Limb (tissue), 2 donors: ENCODE results near the gene RNF144A.

Experiments used
- DNase-seq, 2 donors: peaks; one replicate each; pipeline ENCODE4 v3.0.0-alpha.2; 2016; ENCODE audit errors: extremely low spot score in 2 of 2

RNF144A gene

DNA sequence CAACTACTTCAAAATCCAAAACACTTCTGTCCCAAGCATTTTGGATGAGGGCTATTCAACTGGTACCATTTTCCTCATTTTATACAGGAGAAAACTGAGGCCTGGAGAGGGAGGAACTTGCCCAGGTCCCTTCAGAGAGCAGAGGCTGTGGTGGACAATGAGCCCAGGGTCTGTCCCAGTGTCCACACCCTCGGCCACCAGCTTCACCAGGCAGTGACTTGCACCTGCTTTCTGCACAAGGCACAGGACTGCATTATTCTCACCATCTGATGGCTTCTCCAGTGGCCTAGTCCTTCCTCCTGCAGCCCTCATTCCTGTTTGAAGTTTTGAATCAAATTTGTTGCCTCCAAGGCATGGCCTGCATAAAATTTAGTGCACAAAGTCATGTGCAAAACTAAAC lies 53.3 kb downstream of the RNF144A start:
- DNase-seq: no peak

- no peak for DNase-seq
Observed at GRCh38 chr2:6970976-6971480, 53.8 kb downstream of the RNF144A start.

- no peak for DNase-seq
Observed at GRCh38 chr2:6971502-6971901, 54.3 kb downstream of the RNF144A start.

DNA sequence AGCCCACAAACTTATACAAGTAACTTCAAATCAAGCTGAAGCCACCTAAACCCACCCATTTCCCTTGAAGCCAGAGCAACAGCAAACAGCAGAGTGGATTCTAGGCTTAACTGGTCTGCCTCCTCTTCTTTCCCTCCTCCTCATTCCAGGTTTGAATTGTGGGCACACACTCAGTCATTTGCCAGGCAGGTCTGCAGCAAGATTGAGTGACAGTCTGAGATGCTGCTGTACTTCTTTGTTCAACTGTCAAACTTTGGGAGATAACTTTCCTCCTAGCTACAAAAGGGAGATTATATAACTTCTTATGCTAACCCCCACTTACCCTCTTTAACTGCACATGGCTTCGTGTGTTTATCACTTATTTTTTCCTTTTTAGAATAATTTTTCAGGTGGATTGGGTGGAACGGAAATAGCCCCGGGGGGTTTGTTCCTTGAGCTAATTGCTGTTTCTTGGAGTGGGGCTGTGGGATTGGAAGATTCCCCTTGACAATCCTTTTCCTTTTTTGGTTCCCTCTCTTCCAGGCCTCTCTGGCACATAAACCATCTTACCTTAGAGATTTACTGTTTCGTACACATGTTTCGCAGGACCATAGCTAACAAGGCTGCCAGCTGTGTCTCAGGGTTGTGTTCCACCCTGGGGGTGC lies 55.0 kb downstream of the RNF144A start:
- DNase-seq: no peak

GRCh38 chr2:6973895-6974545 lies 56.8 kb downstream of the RNF144A start:
- no peak for DNase-seq

GRCh38 chr2:6975988-6976387 lies 58.8 kb downstream of the RNF144A start:
- DNase-seq: no peak

DNA sequence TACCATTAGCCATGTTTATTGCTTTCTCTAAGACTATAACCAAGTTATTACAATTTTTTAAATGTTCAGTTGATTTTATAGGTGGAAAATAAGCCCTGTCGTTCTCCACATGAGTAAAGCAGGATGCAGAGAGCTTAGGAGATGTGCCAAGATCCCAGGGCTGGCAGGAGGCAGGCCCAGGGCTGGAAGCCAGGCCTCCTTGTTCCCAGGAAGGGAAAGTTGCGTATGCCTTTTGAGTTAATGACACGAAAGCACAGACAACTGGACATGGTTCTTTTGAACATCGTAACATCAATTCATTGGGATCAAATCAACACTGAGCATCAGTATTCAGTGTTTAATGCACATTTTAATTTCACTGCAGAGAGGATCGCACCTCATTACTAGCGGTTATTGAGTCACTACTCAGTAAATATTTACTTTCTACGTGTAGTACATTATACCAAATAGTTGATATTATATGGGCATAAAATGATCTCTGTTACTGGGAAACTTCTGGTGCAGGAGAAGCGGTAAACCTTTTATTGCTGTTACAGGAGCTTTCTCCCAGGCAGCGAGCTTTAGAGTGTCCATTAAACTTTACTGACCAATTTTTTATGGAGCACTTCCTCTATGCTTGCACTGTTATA lies 60.0 kb downstream of the RNF144A start:
- DNase-seq: peak; percentile 30 to 64

DNA sequence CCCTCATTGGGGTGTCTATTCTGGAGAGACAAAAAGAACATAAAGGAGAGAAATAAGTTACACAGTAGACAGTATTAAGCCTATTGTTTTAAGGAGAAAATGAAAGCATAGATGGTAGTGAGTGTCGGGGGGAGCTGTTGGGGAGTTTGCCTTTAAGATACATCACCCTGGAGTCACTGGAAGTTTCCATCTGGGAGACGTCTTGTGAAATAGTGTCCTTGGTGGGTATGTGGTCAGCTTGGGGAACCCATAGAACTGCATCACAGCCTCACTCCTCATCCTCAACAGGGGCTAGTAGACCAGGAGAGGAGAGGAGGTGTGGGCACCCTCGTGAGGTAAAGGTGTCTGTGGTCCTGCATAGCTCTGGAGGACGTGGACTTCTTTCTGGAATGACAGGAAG lies 60.6 kb downstream of the RNF144A start:
- DNase-seq: no peak

GRCh38 chr2:6978991-6979390 lies 61.8 kb downstream of the RNF144A start:
- no peak for DNase-seq

GRCh38 chr2:6982449-6982848 lies 65.2 kb downstream of the RNF144A start:
- DNase-seq: no peak

DNA sequence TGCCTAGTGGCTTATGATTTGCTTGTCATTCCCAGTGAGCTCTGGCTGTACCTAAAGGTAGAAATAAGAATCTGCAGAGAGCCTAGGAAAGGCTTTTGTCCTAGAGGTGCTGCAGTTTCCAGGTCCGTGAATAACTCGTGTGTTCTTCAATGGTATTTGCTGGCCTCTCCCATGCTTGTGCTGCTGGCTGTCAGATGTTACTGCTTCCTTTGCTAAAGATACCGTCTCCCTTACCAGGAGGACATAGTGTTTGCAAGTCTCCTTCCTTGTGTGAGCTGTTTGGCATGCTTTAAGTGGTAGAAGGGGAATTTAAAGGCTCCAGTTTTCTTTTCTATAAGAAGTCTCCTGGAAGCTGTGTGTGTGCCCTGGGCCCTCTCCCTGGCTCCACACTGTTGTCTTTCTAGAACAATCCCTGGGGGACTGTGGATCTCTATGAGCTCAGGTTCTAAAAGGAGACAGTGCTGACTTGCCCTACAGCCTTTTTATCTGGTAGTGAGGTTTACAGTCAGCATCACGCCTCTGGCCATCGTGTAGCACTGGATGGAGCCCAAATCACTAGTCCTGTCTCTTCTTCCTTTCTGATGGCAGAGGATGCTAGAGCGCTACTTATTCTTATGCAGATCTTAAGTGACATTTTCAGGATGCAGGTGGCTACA lies 65.8 kb downstream of the RNF144A start:
- no peak for DNase-seq

DNA sequence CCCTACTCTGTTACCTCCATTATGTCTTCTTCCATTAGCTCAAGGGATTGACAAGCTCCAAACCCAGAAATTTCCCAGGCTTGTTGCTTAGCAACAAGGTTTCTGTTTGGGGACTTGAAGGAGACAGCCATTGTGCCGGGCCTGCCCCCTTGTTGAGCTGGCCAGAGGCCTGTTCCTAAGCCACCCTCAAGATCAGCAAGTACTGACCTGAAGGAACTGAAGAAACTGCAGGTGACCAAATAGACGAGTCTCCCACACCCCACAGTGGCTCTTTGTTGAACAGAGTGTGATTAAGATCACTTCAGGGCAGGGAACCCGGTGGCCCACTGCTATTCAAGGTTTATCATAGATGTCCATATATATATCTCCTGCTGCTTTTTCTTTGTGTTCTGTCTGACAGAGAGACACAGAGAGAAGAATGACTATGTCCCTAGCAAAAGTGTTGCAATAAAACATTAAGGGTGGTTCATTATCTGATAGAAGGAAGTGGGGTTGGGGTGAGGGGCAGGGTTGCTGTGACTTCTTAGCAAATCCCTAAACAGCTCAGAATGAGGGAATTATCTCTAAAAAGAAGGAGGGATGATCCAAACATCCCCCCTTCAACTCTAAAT lies 69.2 kb downstream of the RNF144A start:
- peak in 1 of 2 donors; percentile 45 for DNase-seq

DNA sequence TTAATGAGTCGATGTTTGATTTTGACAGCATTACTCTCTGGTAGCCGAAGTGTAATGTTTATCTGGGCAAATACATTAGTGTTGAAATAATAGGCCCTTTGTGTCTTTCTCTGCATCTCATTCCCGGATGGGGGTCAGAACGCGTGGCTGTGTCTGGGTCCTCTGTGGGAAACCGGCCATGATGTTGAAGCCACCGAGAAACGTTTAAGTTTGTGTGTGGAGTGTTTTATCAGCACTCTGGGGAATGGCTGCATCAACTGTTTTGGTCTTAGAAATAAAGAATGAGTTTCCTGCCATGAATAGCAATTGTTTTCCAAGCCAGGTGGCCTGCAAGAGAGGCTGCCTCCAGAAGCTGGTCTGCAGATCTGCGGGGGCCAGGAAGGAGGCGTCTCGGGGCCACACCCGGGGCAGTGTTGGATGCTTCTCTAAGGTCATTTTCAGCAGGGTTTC lies 69.7 kb downstream of the RNF144A start:
- peak in 1 of 2 donors; percentile 36 for DNase-seq

DNA sequence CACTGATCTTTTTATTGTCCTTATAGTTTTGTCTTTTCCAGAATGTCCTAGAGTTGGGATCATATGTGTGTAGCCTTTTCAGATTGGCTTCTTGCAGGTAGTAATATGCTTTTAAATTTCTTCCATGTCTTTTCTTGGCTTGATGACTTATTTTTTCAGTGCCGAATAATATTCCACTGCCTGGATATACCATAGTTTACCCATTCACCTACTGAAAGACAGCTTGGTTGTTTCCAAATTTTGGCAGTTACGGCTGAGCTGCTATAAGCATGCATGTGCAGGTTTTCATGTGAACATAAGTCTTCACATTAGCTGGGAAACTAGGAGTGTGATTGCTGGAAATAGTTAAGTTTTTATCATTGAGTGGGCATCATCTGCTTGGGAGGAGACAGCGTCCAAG lies 73.7 kb downstream of the RNF144A start:
- DNase-seq: no peak

- no peak for DNase-seq
Observed at GRCh38 chr2:6992794-6993228, 75.6 kb downstream of the RNF144A start.

DNA sequence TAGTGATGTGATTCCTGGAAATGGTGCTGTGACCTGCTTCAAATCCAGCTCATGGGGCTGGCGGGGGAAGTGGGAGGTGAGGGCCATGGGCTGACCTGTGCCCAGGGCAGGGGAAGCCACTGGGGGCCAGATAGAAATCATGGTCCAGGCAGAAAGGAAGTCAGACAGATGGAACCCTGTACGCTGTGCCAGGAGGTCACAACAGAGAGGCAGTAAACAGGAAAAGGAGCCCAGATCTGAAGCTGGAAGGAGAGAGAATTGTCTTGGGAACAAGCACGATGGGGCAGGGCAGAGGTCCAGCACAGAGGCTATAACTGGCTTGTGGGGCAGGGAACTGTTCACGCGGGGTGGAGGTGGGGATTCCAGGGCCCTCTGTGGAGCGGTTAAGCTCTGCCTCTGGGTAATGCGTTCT lies 76.0 kb downstream of the RNF144A start:
- DNase-seq: no peak

GRCh38 chr2:6993936-6994335 lies 76.7 kb downstream of the RNF144A start:
- no peak for DNase-seq

- DNase-seq: no peak
Observed at GRCh38 chr2:6994536-6995128, 77.4 kb downstream of the RNF144A start.

DNA sequence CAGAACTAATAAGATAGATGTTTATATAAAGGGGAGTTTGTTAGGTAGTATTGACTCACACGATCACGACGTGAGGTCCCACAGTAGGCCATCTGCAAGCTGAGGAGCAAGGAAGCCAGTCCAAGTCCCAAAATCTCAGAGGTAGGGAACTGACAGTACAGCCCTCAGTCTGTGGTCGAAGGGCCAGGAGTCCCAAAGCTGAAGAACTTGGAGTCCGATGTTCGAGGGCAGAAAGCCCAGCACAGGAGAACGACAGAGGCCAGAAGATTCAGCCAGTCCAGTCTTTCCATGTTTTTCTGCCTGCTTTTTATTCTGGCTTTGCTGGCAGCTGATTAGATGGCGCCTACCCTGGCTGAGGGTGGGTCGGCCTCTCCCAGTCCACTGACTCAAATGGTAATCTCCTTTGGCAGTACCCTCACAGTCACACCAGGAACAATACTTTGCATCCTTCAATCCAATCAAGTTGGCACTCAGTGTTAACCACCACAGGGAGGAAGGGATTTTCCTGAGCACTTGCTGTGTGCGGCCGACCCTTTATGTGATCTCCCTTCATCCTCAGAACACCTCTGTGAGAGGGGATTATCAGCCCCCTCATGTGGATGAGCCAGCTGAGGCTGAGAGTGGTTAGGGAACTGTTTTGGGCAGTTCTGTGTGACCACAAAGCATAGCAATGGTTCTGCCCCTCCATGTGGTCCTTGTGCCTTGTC lies 78.3 kb downstream of the RNF144A start:
- no peak for DNase-seq

GRCh38 chr2:6999211-6999877 lies 82.1 kb downstream of the RNF144A start:
- no peak for DNase-seq
